IPS DF 6.9 (cell line): ENCODE results near the gene PCDH12.

ENCODE experiments used
- DNase-seq: peaks from one replicate; pipeline ENCODE4 v3.0.0-alpha.2; 2013; ENCODE audit warnings: low read depth, low spot score
- H3K27ac ChIP-seq: one replicate; pipeline ENCODE4 v1.5.1; 2013; ENCODE audit warnings: low read length, control low read depth
- H3K27me3 ChIP-seq: 2 replicates; pipeline ENCODE4 v1.6.1; 2013; ENCODE audit warnings: mild to moderate bottlenecking, low read length; ENCODE audit not compliant: control insufficient read depth, insufficient read depth
- H3K36me3 ChIP-seq: 2 replicates; pipeline ENCODE4 v1.6.1; 2013; ENCODE audit warnings: low read length; ENCODE audit not compliant: control insufficient read depth, insufficient read depth
- H3K4me1 ChIP-seq: 2 replicates; pipeline ENCODE4 v1.6.1; 2013; ENCODE audit warnings: low read length; ENCODE audit not compliant: control insufficient read depth, insufficient read depth
- H3K4me3 ChIP-seq: 2 replicates; pipeline ENCODE4 v1.5.1; 2013; ENCODE audit warnings: mild to moderate bottlenecking, low read length
- H3K9me3 ChIP-seq: 2 replicates; pipeline ENCODE4 v1.6.1; 2013; ENCODE audit warnings: low read length, inconsistent platforms; ENCODE audit not compliant: control insufficient read depth, insufficient read depth
- WGBS: extraction: QIAGEN DNeasy Blood & Tissue Kit; methylation state at CpG from one replicate; pipeline ENCODE4 v1.1.7; 2013; ENCODE audit warnings: mixed read lengths, missing lambda C conversion rate; ENCODE audit not compliant: insufficient read length, insufficient coverage; 5-methylcytosine and 5-hydroxymethylcytosine counted together

The PCDH12 gene

DNA sequence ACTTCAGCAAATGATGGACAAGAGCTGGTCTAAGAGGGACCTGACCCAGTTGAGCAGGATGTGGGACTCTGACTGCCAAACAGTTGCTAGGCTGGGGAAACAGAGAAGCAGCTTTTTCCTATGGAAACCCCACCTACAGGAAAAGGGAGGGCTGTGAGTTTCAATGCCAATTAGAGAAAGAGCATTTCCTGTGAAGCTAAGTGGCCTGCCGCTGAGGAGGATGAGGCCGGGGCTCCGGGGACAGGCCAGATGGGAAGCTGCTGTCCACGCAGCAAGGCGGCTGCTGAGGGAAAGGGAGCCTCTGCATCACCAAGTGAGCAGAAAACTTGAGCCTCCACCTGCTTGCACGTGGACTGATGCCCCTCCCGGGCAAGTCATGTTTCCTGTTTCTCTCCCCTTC lies at the start of gene PCDH12:
Gene PCDH12 (minus strand): TSS at position 90 of the 400 bp plus-strand sequence. CDS start 351 bp downstream, outside the sequence.
- Histone ChIP-seq H3K4me3 (no peak within 1 kb of the TSS), H3K9me3 (no peaks in the 10 kb centered on the region), H3K27ac (no peak within 1 kb of the TSS), H3K36me3 (no peaks in the 10 kb centered on the region), H3K4me1 (peaks cover 4% of the 10 kb centered on the region; the same call in 1 of the 2 replicates), H3K27me3 (no peaks in the 10 kb centered on the region)
- WGBS, result no CpG with 5 or more reads among the region's 7 CpGs
- no peak for DNase-seq

GRCh38 chr5:142007237-142007544 lies 49.2 kb upstream of the PCDH12 start:
- no CpG with 5 or more reads among the region's 1 CpG for WGBS
- no peaks in the 10 kb centered on the region for H3K4me1 ChIP-seq
- no peaks in the 10 kb centered on the region for H3K9me3 ChIP-seq
- no peak overlapping the region for H3K27ac ChIP-seq
- H3K4me3 ChIP-seq, result no peak overlapping the region
- DNase-seq, result no peak
- peaks cover 11% of the 10 kb centered on the region for H3K36me3 ChIP-seq
- H3K27me3 ChIP-seq, result no peaks in the 10 kb centered on the region

DNA sequence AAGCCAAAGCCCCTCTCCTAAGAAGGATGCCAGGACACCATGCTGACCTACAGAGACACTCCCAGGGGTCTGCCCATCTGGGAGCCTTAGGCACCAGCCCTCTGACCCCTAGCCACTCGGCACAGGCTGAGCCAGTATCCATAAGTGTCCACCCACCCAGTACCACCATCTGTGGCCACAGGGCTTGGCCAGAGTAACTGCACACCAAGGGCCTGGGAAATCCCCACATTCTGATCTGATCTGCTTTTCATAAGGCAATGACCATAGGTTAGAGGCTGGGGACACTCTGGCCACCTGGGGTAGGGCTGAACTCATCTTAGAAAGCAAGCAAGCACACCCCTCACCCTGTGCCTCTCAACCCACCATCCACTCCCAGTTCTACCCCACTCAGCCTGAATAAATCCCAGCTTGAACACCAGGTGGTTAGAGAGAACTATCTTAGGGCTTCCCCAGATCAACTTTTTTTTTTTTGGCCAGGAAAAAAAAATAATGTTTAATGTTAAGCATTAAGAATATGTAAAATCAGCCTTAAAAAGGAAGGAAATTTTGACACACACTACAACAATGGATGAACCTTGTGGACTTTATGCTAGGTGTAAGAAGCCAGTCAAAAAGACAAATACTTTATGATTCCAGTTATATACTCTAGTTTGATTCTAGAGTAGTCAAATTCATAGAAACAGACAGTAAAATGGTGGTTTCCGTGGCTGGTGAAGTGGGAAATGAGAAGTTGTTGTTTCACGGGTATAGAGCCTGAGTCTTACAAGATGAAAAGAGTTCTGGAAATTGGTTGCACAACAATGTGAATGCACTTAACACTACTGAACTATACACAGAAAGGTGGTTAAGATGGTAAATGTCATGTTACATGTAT lies 48.6 kb upstream of the PCDH12 start:
- Histone ChIP-seq H3K9me3 (no peaks in the 10 kb centered on the region), H3K4me1 (no peaks in the 10 kb centered on the region), H3K27me3 (no peaks in the 10 kb centered on the region), H3K27ac (no peak overlapping the region), H3K36me3 (peaks cover 11% of the 10 kb centered on the region), H3K4me3 (no peak overlapping the region)
- WGBS, result no CpG with 5 or more reads among the region's 3 CpGs
- no peak for DNase-seq

DNA sequence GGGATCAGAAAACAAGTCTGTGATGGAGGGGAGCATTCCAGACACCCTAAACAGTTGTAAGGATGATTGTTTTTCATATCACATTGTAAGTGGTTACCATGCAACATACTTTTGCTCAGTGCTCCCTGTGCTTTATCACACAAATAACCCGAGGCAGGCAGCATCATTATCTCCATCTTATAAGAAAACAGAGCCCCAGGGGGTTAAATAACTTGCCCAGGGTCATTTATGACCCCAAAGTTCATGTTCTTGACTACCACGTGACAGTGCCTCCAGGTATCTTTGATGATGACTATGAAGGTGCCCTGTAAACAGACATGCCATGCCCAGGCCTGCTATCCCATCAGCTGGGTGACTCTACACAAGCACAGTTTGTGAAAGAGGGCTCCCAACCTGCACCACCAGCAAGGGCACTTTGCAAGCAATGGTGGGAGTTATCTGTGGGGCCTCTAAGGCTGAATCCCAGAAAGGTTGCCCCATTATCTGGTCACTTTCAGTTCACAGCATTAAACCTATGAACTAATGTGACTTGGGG lies 45.3 kb upstream of the PCDH12 start:
- WGBS, result no CpG with 5 or more reads among the region's 2 CpGs
- H3K27ac ChIP-seq, result no peak overlapping the region
- H3K9me3 ChIP-seq, result no peaks in the 10 kb centered on the region
- H3K4me1 ChIP-seq, result no peaks in the 10 kb centered on the region
- H3K27me3 ChIP-seq, result no peaks in the 10 kb centered on the region
- H3K36me3 ChIP-seq, result peaks cover 13% of the 10 kb centered on the region
- H3K4me3 ChIP-seq, result no peak overlapping the region
- DNase-seq, result no peak

DNA sequence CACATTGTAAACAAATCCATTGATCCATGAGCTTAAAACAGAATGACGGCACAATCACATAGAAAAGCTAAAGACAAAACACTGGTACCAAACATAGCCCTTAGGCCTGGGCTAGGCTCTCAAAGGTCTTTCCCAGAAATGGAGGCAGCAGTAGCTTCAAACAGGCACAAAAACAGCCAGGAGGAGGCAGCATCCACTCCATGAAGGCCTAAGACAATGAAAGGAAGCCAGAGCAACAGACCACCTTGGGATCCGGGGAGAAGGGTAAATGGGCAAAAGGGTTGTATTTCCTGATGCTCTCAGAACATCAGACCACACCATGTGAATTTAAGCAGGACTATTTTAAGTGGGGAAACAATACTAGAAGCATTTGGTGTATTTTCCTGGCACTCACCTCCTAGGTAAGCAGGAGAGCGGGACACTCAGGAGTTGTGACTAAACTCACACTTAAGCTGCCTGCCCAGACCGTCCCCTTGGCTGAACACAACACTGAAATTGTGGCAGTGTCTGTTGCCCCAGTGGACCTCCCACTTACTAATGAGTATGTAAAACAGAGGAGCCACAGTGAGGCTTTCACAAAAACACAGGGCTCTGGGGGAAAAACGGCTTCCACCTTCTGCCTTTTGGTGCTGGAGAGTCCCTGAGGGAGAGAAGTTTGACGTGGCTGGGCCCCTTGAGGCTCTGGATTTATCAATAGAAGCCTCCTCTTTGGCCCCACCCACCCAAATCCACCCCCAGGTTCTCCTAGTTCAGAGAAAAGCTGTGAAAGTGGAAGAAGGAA lies 42.9 kb upstream of the PCDH12 start:
- Histone ChIP-seq H3K36me3 (peaks cover 7% of the 10 kb centered on the region), H3K4me1 (no peaks in the 10 kb centered on the region), H3K27ac (no peak overlapping the region), H3K4me3 (no peak overlapping the region), H3K9me3 (no peaks in the 10 kb centered on the region), H3K27me3 (no peaks in the 10 kb centered on the region)
- WGBS, result no CpG with 5 or more reads among the region's 6 CpGs
- no peak for DNase-seq

DNA sequence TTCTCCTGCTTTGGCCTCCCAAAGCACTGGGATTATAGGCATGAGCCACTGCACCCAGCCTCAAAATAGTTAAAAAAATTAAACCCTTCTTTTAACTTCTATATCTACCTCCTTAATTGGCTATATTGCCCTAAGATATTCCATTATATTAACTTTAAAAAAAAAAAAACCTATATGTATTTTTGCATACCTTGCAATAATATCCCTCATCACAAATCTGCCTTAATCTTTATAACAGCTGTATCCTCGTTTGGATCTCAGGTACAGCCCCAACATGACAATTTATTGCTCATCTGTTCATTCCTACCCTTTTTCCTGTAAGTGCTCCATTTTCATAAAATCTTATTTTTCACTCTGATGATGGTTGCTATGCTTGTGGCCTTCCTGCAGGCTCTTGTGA lies 42.2 kb upstream of the PCDH12 start:
- H3K4me3 ChIP-seq, result no peak overlapping the region
- H3K27me3 ChIP-seq, result no peaks in the 10 kb centered on the region
- H3K4me1 ChIP-seq, result no peaks in the 10 kb centered on the region
- H3K36me3 ChIP-seq, result peaks cover 7% of the 10 kb centered on the region
- H3K9me3 ChIP-seq, result no peaks in the 10 kb centered on the region
- WGBS, result no CpG with 5 or more reads among the region's 1 CpG
- no peak for DNase-seq
- H3K27ac ChIP-seq, result no peak overlapping the region

DNA sequence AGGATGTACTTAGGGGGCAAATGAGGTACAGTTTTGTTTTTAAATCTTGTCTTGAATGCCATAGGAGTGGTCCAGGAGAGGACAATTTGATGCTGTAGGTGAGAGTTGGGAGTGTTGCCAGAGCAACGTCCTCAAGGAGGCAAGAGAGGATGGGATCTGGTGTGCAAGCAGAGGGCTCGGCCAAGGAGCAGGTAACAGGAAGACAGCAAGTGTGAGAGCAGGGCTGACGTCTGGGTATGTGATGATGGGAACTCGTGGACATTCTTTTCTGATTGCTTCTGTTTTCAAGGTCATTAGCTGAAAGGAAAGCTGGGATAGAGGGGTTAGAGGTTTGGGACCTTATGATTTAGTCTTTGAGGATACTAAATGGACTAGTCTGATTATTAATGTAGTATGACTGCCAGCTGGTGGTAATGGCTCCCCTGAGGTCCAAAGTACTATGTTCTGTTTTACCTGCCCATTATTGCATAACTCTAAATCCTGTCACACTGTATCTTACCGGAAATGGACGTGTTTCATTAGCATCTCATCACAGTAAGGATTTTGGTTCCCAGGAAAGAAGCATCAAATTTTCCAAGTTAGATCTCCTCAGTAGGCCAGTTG lies 39.5 kb upstream of the PCDH12 start:
- Histone ChIP-seq H3K27me3 (no peaks in the 10 kb centered on the region), H3K4me3 (no peak overlapping the region), H3K27ac (no peak overlapping the region), H3K9me3 (no peaks in the 10 kb centered on the region), H3K4me1 (no peaks in the 10 kb centered on the region), H3K36me3 (peaks cover 3% of the 10 kb centered on the region; the same call in 1 of the 2 replicates)
- WGBS, result no CpG with 5 or more reads among the region's 6 CpGs
- DNase-seq, result no peak

DNA sequence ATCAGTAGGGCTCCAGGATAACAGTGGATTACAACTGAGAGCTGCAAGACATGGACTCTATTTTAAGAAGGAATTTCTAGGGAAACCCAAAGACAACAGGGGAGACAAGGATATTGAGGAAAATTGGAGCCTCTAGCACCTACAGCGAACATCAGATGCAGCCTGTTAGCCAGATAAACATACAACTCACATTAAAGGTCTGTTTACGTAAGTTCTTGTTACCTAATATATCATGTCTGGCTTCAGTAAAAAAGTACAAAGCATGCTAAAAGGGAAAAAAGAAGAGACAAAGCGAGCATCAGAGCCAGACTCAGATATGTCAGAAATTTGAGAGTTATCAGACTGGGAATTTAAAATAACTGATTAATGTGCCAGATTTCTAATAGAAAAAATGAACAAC lies 37.7 kb upstream of the PCDH12 start:
- H3K4me3 ChIP-seq, result no peak overlapping the region
- no peak for DNase-seq
- H3K4me1 ChIP-seq, result no peaks in the 10 kb centered on the region
- H3K27me3 ChIP-seq, result no peaks in the 10 kb centered on the region
- no peaks in the 10 kb centered on the region for H3K36me3 ChIP-seq
- no peak overlapping the region for H3K27ac ChIP-seq
- no peaks in the 10 kb centered on the region for H3K9me3 ChIP-seq
- WGBS, result no CpG with 5 or more reads among the region's 3 CpGs

GRCh38 chr5:141994511-141995136 lies 36.6 kb upstream of the PCDH12 start:
- Histone ChIP-seq H3K4me3 (no peak overlapping the region), H3K27me3 (no peaks in the 10 kb centered on the region), H3K27ac (no peak overlapping the region), H3K36me3 (no peaks in the 10 kb centered on the region), H3K4me1 (no peaks in the 10 kb centered on the region), H3K9me3 (no peaks in the 10 kb centered on the region)
- WGBS, result no CpG with 5 or more reads among the region's 4 CpGs
- no peak for DNase-seq

DNA sequence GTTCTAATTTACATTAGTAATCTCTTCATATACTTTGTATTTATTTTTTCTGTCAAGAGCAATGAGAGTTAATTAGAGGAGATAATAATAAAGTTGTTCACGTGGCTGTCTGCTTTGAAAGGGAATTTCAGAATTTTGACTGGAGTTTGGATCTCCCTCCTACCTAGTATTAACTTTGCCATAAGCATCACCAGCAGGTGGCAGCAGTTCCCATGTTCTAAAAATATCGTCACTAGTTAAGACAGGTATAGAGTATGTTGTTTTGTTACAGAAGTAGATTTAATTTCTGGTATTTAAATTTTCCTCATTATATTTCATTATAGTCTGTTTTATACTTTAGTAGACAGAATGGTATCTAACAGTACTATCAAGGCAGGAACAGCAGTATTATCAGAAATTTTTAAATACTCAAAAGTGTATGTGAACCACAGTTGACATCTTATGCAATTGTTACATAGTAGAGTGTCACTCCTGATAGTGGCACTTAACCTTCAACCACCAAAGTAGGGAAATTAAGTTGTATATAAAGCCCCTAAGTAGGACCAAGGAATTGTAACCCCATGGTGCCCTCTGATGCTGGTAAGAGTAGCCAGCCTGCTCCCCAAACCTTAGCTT lies 34.5 kb upstream of the PCDH12 start:
- no peaks in the 10 kb centered on the region for H3K36me3 ChIP-seq
- no peak for DNase-seq
- WGBS, result no CpG with 5 or more reads among the region's 2 CpGs

More for the DNA sequence above, 34.5 kb upstream of the PCDH12 start:
- Histone ChIP-seq H3K4me3 (no peak overlapping the region), H3K27ac (no peak overlapping the region), H3K9me3 (no peaks in the 10 kb centered on the region), H3K27me3 (no peaks in the 10 kb centered on the region), H3K4me1 (no peaks in the 10 kb centered on the region)
